Non-pigmented ciliary epithelial cell (primary cell): ENCODE data around the gene PPIP5K1.
"Not testable (repeated sequence)": the region's sequence is repeated elsewhere in the genome, so short reads cannot be mapped to it uniquely, and the experiment has no call there.

Experiments used
- DNase-seq: peaks from one replicate; pipeline ENCODE4 v3.0.0-alpha.2; 2010; ENCODE audit warnings: low read depth

Gene PPIP5K1

DNA sequence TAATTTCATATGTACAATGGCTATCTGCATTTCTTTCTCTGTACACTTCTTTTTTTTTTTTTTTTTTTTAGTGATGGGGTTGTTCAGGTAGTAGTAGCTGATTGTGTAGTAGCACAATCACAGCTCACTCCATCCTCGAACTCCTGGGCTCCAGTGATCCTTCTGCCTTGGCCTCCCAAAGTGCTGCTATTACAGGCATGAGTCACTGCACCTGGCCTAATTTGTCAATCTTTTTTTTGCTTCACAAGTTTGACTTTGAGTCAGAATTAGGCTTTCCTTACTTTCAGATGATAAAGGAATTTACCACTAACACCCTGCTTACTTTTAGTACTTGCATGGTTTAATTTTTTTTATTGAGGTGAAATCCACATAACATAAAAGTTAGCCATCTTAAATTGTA is 44.6 kb downstream of the PPIP5K1 start:
- DNase-seq, result no peak

GRCh38 chr15:43544266-43544665 is 45.7 kb downstream of the PPIP5K1 start:
- DNase-seq, result no peak

DNA sequence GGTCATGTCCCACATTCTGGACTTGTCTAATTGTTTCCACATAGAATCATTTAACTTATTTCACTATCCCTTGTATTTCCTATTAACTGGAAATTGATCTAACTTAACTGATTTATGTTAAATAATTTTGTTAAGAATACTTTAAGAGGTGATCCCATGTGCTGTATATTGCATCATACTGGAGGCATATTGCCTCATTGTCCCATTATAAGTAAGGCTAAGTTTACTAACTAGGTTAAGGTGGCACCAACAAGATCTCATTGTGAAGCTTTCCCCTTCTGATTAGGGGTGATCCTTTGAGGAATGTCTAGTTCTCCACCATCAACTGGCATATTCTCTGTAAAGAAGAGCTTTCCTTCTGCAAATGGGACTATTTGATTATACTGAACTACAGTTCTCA is 48.2 kb downstream of the PPIP5K1 start:
- no peak for DNase-seq

- no peak for DNase-seq
Measured at GRCh38 chr15:43538091-43538490, 51.9 kb downstream of the PPIP5K1 start.

DNA sequence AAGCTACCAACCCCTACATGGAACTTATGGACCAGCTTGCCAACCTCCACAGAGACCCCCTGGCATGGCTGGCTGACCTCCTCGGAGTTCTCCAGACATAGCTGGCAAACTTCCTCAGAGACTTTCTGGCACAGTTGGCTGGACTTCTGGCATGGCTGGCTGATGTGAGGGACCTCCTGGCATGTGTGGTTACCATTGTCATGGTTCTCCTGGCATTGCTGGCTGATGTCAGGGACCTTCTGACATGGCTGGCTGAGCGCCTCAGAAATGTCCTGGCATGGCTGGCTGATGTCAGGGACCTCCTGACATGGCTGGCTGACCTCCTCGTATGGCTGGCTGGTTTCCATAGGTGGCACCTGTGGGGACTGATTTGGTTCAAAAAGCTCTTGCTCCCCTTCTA is 55.1 kb downstream of the PPIP5K1 start:
- DNase-seq, result no peak

DNA sequence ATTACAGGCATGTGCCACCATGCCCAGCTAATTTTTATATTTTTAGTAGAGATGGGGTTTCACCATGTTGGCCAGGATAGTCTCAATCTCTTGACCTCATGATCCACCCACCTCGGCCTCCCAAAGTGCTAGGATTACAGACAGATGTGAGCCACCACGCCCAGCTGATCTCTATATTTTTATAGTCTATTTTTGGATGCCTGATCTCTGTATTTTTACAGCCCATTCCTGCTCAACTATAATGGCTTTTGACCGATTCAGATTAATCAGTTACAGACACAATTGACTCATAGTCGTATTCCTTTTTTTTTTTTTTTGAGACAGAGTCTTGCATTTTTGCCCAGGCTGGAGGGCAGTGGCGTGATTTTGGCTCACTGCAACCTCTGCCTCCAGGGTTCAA is 57.2 kb downstream of the PPIP5K1 start:
- not testable (repeated sequence) for DNase-seq

- DNase-seq, result no peak
Measured at GRCh38 chr15:43531018-43531670, 58.9 kb downstream of the PPIP5K1 start.

- DNase-seq, result no peak
Measured at GRCh38 chr15:43529587-43530345, 60.2 kb downstream of the PPIP5K1 start.

DNA sequence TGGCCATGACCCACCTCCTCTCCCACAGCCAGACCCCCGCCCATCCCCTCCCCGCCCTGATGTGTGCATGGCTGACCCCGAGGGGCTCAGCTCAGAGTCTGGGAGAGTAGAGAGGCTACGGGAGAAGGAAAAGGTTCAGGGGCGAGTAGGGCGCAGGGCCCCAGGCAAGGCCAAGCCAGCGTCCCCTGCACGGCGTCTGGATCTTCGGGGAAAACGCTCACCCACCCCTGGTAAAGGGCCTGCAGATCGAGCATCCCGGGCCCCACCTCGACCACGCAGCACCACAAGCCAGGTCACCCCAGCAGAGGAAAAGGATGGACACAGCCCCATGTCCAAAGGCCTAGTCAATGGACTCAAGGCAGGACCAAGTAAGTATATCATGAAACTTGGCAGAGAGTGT is 60.9 kb downstream of the PPIP5K1 start:
- no peak for DNase-seq

- no peak for DNase-seq
Measured at GRCh38 chr15:43528542-43529007, 61.4 kb downstream of the PPIP5K1 start.

GRCh38 chr15:43527802-43528541 is 62.0 kb downstream of the PPIP5K1 start:
- no peak for DNase-seq

GRCh38 chr15:43527016-43527801 is 62.8 kb downstream of the PPIP5K1 start:
- DNase-seq, result no peak

- DNase-seq, result no peak
Measured at GRCh38 chr15:43526261-43526930, 63.6 kb downstream of the PPIP5K1 start.

GRCh38 chr15:43525131-43525530 is 64.9 kb downstream of the PPIP5K1 start:
- DNase-seq, result no peak

DNA sequence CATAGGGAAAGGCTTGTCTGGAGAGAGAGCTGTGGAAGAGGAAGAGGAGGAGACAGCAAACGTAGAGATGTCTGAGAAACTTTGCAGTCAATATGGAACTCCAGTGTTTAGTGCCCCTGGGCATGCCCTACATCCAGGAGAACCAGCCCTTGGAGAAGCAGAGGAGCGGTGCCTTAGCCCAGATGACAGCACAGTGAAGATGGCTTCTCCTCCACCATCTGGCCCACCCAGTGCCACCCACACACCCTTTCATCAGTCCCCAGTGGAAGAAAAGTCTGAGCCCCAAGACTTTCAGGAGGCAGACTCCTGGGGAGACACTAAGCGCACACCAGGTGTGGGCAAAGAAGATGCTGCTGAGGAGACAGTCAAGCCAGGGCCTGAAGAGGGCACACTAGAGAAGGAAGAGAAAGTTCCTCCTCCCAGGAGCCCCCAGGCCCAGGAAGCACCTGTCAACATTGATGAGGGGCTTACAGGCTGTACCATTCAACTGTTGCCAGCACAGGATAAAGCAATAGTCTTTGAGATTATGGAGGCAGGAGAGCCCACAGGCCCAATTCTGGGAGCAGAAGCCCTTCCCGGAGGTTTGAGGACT is 65.7 kb downstream of the PPIP5K1 start:
- no peak for DNase-seq

- no peak for DNase-seq
Measured at GRCh38 chr15:43523646-43524045, 66.4 kb downstream of the PPIP5K1 start.

GRCh38 chr15:43522247-43522646 is 67.8 kb downstream of the PPIP5K1 start:
- no peak for DNase-seq

DNA sequence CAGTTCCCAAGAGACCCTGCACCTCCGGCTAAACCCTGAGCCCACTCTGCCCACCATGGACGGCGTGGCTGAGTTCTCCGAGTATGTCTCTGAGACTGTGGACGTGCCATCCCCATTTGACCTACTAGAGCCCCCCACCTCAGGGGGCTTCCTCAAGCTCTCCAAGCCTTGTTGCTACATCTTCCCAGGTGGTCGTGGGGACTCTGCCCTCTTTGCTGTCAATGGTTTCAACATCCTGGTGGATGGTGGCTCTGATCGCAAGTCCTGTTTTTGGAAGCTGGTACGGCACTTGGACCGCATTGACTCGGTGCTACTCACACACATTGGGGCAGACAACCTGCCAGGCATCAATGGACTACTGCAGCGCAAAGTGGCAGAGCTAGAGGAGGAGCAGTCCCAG is 68.6 kb downstream of the PPIP5K1 start:
- no peak for DNase-seq

- no peak for DNase-seq
Measured at GRCh38 chr15:43520138-43520537, 69.9 kb downstream of the PPIP5K1 start.

DNA sequence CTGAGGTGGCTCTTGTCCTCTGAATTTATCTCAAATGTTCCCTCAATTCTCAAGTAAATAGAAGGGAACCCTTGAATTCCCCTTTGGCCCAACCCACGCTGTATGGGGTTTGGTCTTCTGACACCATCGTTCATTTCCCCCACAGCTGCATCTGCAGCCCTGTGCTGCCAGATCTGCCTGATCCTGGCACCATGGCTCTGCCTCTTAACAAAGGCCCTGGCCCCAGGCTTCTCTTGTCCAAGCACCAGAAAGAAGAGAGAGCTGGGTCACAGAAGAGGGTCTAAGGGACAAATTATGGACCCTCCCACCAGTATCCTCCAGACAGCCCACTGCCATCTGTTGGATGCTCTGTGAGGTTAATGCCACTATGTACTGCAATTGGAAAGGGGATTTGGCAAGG is 70.8 kb downstream of the PPIP5K1 start:
- DNase-seq, result no peak

GRCh38 chr15:43518197-43518761 is 71.7 kb downstream of the PPIP5K1 start:
- DNase-seq, result no peak
